ENCODE data around the gene LRRTM4. TPM values are rescaled to one million over a fixed set of nuclear protein-coding genes. Genes with fewer than 3 reads are reported as not detected.

The LRRTM4 gene
- total and polyA plus RNA-seq, 2 experiments from 2014 or later = 4.5 to 15.4 TPM

GRCh38 chr2:76867854-76868253 is 654.3 kb downstream of the LRRTM4 start:
- DNase-seq (ENCODE audit: low spot score) = no peak
- Histone ChIP-seq H3K27ac (ENCODE audit: low read depth) (no peak overlapping the region), H4K20me1 (replicated peaks; ENCODE audit: insufficient read depth) (no peaks in the 10 kb centered on the region), H3F3A (replicated peaks; ENCODE audit: low read depth) (no peaks in the 10 kb centered on the region), H3K36me3 (ENCODE audit: insufficient read depth) (no peaks in the 10 kb centered on the region), H3K27me3 (ENCODE audit: insufficient read depth) (no peaks in the 10 kb centered on the region), H3K4me2 (no peak overlapping the region), H3K79me2 (replicated peaks; ENCODE audit: insufficient read depth) (no peaks in the 10 kb centered on the region), H3K4me1 (ENCODE audit: insufficient read depth) (no peaks in the 10 kb centered on the region), H3K4me3 (no peak overlapping the region), H3K9me2 (ENCODE audit: insufficient read depth) (no peaks in the 10 kb centered on the region), H2AFZ (no peak overlapping the region)
- ATAC-seq = no peak
- no peaks in the 10 kb centered on the region for H3K27me3 Mint-ChIP-seq (ENCODE audit: insufficient read depth, low read depth, poor library complexity)
- H3K36me3 Mint-ChIP-seq (ENCODE audit: low read depth) = no peaks in the 10 kb centered on the region
- no peak for TF ChIP-seq ZNF114 (CRISPR knock-in tag; IDR thresholded peaks at IDR 0.05)
- no peak for TF ChIP-seq CTCF (conservative IDR thresholded peaks at IDR 0.05; ENCODE audit: low read depth in 2 of 2)
- no peak for TF ChIP-seq ZNF331 (CRISPR knock-in tag; IDR thresholded peaks at IDR 0.05; ENCODE audit: low read depth)
- TF ChIP-seq ZNF462 (CRISPR knock-in tag; IDR thresholded peaks at IDR 0.05) = no peak
- no peak overlapping the region for H3K27ac Mint-ChIP-seq
- no peak overlapping the region for H3K4me3 Mint-ChIP-seq
- H3K9me3 Mint-ChIP-seq = no peaks in the 10 kb centered on the region
- H3K4me1 Mint-ChIP-seq = no peaks in the 10 kb centered on the region; the same call in 2 of the 3 replicates

- DNase-seq (ENCODE audit: low spot score) (no peak), ATAC-seq (no peak)
- H3K4me3 Mint-ChIP-seq = no peak overlapping the region
- Histone ChIP-seq H3K27me3 (ENCODE audit: insufficient read depth) (no peaks in the 10 kb centered on the region), H3K4me2 (no peak overlapping the region), H3K27ac (ENCODE audit: low read depth) (no peak overlapping the region), H3K36me3 (ENCODE audit: insufficient read depth) (no peaks in the 10 kb centered on the region), H4K20me1 (replicated peaks; ENCODE audit: insufficient read depth) (no peaks in the 10 kb centered on the region), H3K79me2 (replicated peaks; ENCODE audit: insufficient read depth) (no peaks in the 10 kb centered on the region), H3K4me1 (ENCODE audit: insufficient read depth) (no peaks in the 10 kb centered on the region), H3K9me2 (ENCODE audit: insufficient read depth) (no peaks in the 10 kb centered on the region), H3F3A (replicated peaks; ENCODE audit: low read depth) (no peaks in the 10 kb centered on the region), H2AFZ (no peak overlapping the region), H3K4me3 (no peak overlapping the region)
- H3K27ac Mint-ChIP-seq = no peak overlapping the region
- H3K9me3 Mint-ChIP-seq = no peaks in the 10 kb centered on the region
- no peaks in the 10 kb centered on the region for H3K36me3 Mint-ChIP-seq (ENCODE audit: low read depth)
- H3K4me1 Mint-ChIP-seq = no peaks in the 10 kb centered on the region; the same call in 2 of the 3 replicates
- no peaks in the 10 kb centered on the region for H3K27me3 Mint-ChIP-seq (ENCODE audit: insufficient read depth, low read depth, poor library complexity)
- no peak for TF ChIP-seq CTCF (conservative IDR thresholded peaks at IDR 0.05; ENCODE audit: low read depth in 2 of 2)
Measured at GRCh38 chr2:76866464-76866863, 655.7 kb downstream of the LRRTM4 start.
